Fibroblast of lung (primary cell): ENCODE measurements around the gene ADCY9. TPM values are rescaled to one million over a fixed set of nuclear protein-coding genes. Genes with fewer than 3 reads are reported as not detected.
"Not testable (repeated sequence)": the region's sequence is repeated elsewhere in the genome, so short reads cannot be mapped to it uniquely, and the experiment has no call there.

Experiments used
- DNase-seq, 2 donors: peaks; one replicate each; pipeline versions ENCODE4 v3.0.0 to v3.0.0-alpha.2; 2010; ENCODE audit warnings: low read depth in 2 of 2
- H2AFZ ChIP-seq: 2 replicates; pipeline ENCODE4 v1.5.1; 2012; ENCODE audit warnings: low read length, control low read depth, inconsistent platforms
- H3K27ac ChIP-seq: 2 replicates; pipeline ENCODE4 v1.5.1; 2011; ENCODE audit warnings: low read length, control low read depth; ENCODE audit not compliant: insufficient read depth
- H3K27me3 ChIP-seq: 2 replicates; pipeline ENCODE4 v1.5.1; 2011; ENCODE audit warnings: mild to moderate bottlenecking, low read length; ENCODE audit not compliant: control insufficient read depth, insufficient read depth
- H3K36me3 ChIP-seq: 2 replicates; pipeline ENCODE4 v1.5.1; 2011; ENCODE audit warnings: low read length; ENCODE audit not compliant: control insufficient read depth, insufficient read depth
- H3K4me1 ChIP-seq: 2 replicates; pipeline ENCODE4 v1.5.1; 2011; ENCODE audit warnings: low read length; ENCODE audit not compliant: control insufficient read depth, insufficient read depth; ENCODE audit errors: extremely low read depth
- H3K4me2 ChIP-seq: 2 replicates; pipeline ENCODE4 v1.5.1; 2011; ENCODE audit warnings: low read length, control low read depth; ENCODE audit not compliant: insufficient read depth; ENCODE audit errors: extremely low read depth
- H3K4me3 ChIP-seq, 4 experiments: fragments of 200-600 bp in 1 of 4; sonication (generic) in 1 of 4; replicated peaks in 1 of 4; 2 replicates each; pipeline ENCODE4 v1.5.1; 2011 to 2016; ENCODE audit warnings: low read length in 4 of 4, low read depth in 3 of 4, mild to moderate bottlenecking in 3 of 4, control low read depth in 2 of 4, inconsistent platforms in 1 of 4, mixed read lengths in 1 of 4; ENCODE audit not compliant: insufficient read depth in 1 of 4; ENCODE audit errors: control extremely low read depth in 1 of 4
- H3K79me2 ChIP-seq: 2 replicates; pipeline ENCODE4 v1.5.1; 2012; ENCODE audit warnings: mild to moderate bottlenecking, low read length, inconsistent platforms; ENCODE audit not compliant: control insufficient read depth, insufficient read depth
- H3K9ac ChIP-seq: 2 replicates; pipeline ENCODE4 v1.5.1; 2011; ENCODE audit warnings: mild to moderate bottlenecking, low read length, control low read depth; ENCODE audit not compliant: insufficient read depth
- H3K9me3 ChIP-seq: 2 replicates; pipeline ENCODE4 v1.5.1; 2012; ENCODE audit warnings: low read depth, low read length; ENCODE audit not compliant: control insufficient read depth, insufficient read depth
- H4K20me1 ChIP-seq: 2 replicates; pipeline ENCODE4 v1.5.1; 2011; ENCODE audit warnings: low read length; ENCODE audit not compliant: control insufficient read depth, insufficient read depth; ENCODE audit errors: extremely low read depth
- CTCF ChIP-seq, 2 donors: IDR thresholded peaks in 1 of 2; conservative IDR thresholded peaks in 1 of 2; 1 replicate in 1 of 2; 2 replicates in 1 of 2; pipeline ENCODE4 v1.5.1; 2011 to 2012; ENCODE audit warnings: low read length in 2 of 2, control low read depth in 1 of 2, inconsistent platforms in 1 of 2, low read depth in 1 of 2, mild to moderate bottlenecking in 1 of 2
- EZH2 ChIP-seq: IDR thresholded peaks from 2 replicates; pipeline ENCODE4 v1.5.1; 2012; ENCODE audit warnings: low read length, control low read depth, mild to moderate bottlenecking; ENCODE audit errors: missing control alignments
- polyA plus RNA-seq, 2 donors: library from polyadenylated mRNA; depleted of rRNA in 1 of 2; stranded (reverse) in 1 of 2; unstranded in 1 of 2; fragments of >200 nt; gene quantifications; 2 replicates each; pipeline ENCODE4 v1.2.1, GENCODE V29; 2011 to 2012; ENCODE audit warnings: missing spikeins in 1 of 2
- total RNA-seq: library from RNA; depleted of rRNA; stranded (reverse); fragments of >200 nt; gene quantifications from 2 replicates; pipeline ENCODE4 v1.2.1, GENCODE V29; 2014

Gene ADCY9
- total and polyA plus RNA-seq, 2 donors (not counting 1 experiment from before 2014, with no cell fraction given): 22.1 to 37.0 TPM

GRCh38 chr16:4042581-4042980 is 73.7 kb downstream of the ADCY9 start:
- no peak overlapping the region for H3K9ac ChIP-seq
- TF ChIP-seq CTCF (conservative IDR thresholded peaks at IDR 0.05 in 1 of 2, IDR thresholded peaks at IDR 0.05 in 1 of 2; ENCODE audit: low read depth in 1 of 2, low read length in 2 of 2) (no peak), EZH2 (no peak)
- H3K4me3 ChIP-seq: no peak overlapping the region
- H3K79me2 ChIP-seq: no peaks in the 10 kb centered on the region
- H2AFZ ChIP-seq: no peak overlapping the region
- no peaks in the 10 kb centered on the region for H4K20me1 ChIP-seq
- no peaks in the 10 kb centered on the region for H3K27me3 ChIP-seq
- no peaks in the 10 kb centered on the region for H3K36me3 ChIP-seq
- H3K9me3 ChIP-seq: no peaks in the 10 kb centered on the region
- no peak overlapping the region for H3K27ac ChIP-seq
- no peak overlapping the region for H3K4me2 ChIP-seq
- DNase-seq: no peak
- no peaks in the 10 kb centered on the region for H3K4me1 ChIP-seq

GRCh38 chr16:4038448-4038847 is 77.8 kb downstream of the ADCY9 start:
- H3K9ac ChIP-seq: no peak overlapping the region
- H3K4me2 ChIP-seq: no peak overlapping the region
- H3K79me2 ChIP-seq: no peaks in the 10 kb centered on the region
- no peak overlapping the region for H3K4me3 ChIP-seq
- no peak for TF ChIP-seq CTCF (conservative IDR thresholded peaks at IDR 0.05 in 1 of 2, IDR thresholded peaks at IDR 0.05 in 1 of 2; ENCODE audit: low read depth in 1 of 2, low read length in 2 of 2)
- no peak for TF ChIP-seq EZH2
- H3K27ac ChIP-seq: no peak overlapping the region
- no peaks in the 10 kb centered on the region for H4K20me1 ChIP-seq
- H3K4me1 ChIP-seq: no peaks in the 10 kb centered on the region
- H3K9me3 ChIP-seq: no peaks in the 10 kb centered on the region
- H2AFZ ChIP-seq: no peak overlapping the region
- no peaks in the 10 kb centered on the region for H3K36me3 ChIP-seq
- DNase-seq: no peak
- no peaks in the 10 kb centered on the region for H3K27me3 ChIP-seq

- not testable (repeated sequence) for H3K9ac ChIP-seq, H4K20me1 ChIP-seq, H3K79me2 ChIP-seq, H2AFZ ChIP-seq, H3K9me3 ChIP-seq, H3K27me3 ChIP-seq, H3K4me3 ChIP-seq, H3K36me3 ChIP-seq, H3K4me2 ChIP-seq, H3K4me1 ChIP-seq, DNase-seq, H3K27ac ChIP-seq
Observed at GRCh38 chr16:4036952-4037351, 79.3 kb downstream of the ADCY9 start.
